ENCODE results near the gene TTBK2.
"Not testable (repeated sequence)": the region's sequence is repeated elsewhere in the genome, so short reads cannot be mapped to it uniquely, and the experiment has no call there.

Gene TTBK2

GRCh38 chr15:42903388-42904324 lies 16.9 kb downstream of the TTBK2 start:
- no peak for DNase-seq

GRCh38 chr15:42893911-42894310 lies 26.7 kb downstream of the TTBK2 start:
- not testable (repeated sequence) for DNase-seq

GRCh38 chr15:42891569-42891968 lies 29.0 kb downstream of the TTBK2 start:
- no peak for DNase-seq

GRCh38 chr15:42890161-42890913 lies 30.2 kb downstream of the TTBK2 start:
- no peak for DNase-seq

GRCh38 chr15:42887384-42887783 lies 33.2 kb downstream of the TTBK2 start:
- not testable (repeated sequence) for DNase-seq

- no peak for DNase-seq
These were observed 40.5 kb downstream of the TTBK2 start for GRCh38 chr15:42880121-42880520.

DNA sequence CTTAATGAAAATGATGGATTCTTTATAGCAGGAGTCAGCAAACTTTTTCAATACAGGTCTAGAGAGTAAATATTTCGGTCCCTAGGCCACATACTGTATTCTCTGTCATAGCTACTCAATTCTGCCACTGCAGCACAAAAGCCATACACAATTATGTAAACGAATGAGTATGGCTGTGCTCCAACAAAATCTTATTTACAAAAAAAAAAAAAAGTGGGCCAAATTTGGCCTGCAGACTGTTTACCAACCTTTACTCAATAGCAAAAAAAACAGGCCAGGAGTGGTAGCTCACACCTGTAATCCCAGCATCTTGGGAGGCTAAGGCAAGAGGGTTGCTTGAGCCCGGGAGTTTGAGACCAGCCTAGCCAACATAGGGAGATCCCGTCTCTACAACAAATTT lies 41.1 kb downstream of the TTBK2 start:
- DNase-seq: no peak

DNA sequence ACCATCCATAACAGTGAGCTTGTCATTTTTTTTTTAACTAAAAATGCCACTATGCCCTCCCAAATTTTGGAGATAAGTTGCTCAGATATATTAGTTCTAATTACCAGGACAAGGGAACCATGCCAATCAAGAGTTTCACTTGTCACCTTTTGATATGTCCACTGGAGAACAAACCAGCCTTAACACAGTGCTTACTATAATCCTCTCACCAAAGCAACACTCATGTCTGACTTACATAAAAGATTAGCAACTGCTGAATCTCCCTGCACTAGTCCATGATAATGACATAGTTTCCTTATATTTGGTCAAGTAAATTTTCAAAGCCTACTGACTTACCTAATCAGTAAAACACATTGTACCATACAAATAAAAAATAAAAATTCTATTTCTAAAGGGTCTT lies 44.4 kb downstream of the TTBK2 start:
- DNase-seq: no peak

DNA sequence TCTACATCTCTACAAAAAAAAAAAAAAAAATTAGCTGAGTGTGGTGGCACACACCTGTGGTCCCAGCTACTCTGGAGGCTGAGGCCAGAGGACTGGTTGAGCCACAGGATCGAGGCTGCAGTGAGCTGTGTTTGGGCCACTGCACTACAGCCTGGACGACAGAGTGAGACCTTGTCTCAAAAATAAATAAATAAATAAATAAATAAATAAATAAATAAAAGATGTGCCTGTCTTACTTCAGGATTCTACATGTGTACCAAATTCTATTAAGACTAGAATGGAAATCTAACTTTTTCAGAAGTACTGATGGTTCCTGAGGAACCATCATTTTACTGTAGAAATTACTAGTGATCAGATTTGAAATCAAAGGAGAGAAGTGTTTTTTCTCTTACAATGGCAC lies 51.9 kb downstream of the TTBK2 start:
- DNase-seq: no peak

DNA sequence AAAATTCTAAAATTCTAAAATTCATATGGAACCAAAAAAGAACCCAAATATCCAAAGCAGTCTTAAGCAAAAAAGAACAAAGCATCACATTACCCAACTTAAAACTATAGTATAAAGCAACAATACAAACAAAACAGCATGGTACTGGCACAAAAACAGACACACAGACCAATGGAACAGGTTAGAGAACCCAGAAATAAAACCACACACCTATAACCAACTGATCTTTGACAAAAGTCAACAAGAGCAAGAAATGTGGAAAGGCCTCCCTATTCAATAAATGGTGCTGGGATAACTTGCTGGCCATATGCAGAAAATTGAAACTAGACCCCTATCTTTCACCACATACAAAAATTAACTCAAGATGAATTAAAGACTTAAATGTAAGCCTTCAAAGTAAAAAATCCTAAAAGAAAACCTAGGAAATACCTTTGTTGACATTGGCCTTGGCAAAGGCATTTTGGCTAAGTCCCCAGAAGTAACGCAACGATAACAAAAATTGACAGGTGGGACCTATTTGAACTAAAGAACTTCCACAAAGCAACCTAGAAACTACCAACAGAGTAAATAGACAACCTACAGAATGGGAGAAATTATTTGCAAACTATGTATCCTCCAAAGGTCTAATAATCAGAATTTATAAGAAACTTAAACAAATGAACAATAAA lies 56.9 kb downstream of the TTBK2 start:
- no peak for DNase-seq

GRCh38 chr15:42858999-42859789 lies 61.4 kb downstream of the TTBK2 start:
- DNase-seq: no peak

GRCh38 chr15:42858540-42858939 lies 62.0 kb downstream of the TTBK2 start:
- no peak for DNase-seq

DNA sequence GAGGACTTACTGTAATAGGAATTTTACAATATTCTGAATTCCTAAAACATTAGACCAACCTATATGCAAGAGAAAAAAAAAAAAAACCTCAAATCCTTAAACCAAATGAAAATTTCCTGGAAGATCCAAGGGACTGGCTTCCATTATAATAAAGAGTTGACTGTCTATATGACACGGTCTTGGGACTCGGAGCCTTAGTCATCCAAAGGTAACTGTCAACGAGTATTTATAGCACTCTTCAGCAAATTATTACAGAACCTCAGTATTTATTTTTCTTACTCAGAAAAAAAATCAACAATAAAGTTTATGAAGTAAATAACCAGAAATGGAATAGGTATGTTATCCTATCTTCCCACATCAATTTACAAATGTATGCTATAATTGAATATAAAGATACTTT lies 66.0 kb downstream of the TTBK2 start:
- no peak for DNase-seq

- no peak for DNase-seq
These were observed 70.7 kb downstream of the TTBK2 start for GRCh38 chr15:42849836-42850235.

GRCh38 chr15:42848846-42849245 lies 71.7 kb downstream of the TTBK2 start:
- DNase-seq: no peak

- no peak for DNase-seq
These were observed 73.9 kb downstream of the TTBK2 start for GRCh38 chr15:42846647-42847046.

GRCh38 chr15:42845581-42845980 lies 75.0 kb downstream of the TTBK2 start:
- DNase-seq: no peak

GRCh38 chr15:42843699-42844098 lies 76.9 kb downstream of the TTBK2 start:
- DNase-seq: no peak

DNA sequence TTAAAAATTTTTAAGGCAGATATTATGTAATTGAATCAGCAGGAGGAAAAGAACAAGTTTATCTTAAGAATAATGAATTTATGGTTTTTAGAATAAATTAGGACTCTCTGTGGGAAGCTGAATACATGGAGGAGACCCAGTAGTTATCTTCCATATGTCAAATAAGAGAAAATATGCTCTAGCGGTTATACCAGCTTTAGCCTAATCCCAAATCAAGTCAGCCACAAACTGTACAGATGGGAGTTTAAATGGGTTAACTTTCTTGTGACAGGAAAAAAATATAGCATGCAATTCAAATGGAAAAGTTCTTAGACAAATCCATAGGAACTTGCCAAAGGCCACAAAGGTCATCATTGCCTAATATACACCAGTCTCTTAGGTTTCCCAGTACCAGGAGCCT lies 84.3 kb downstream of the TTBK2 start:
- no peak for DNase-seq

DNA sequence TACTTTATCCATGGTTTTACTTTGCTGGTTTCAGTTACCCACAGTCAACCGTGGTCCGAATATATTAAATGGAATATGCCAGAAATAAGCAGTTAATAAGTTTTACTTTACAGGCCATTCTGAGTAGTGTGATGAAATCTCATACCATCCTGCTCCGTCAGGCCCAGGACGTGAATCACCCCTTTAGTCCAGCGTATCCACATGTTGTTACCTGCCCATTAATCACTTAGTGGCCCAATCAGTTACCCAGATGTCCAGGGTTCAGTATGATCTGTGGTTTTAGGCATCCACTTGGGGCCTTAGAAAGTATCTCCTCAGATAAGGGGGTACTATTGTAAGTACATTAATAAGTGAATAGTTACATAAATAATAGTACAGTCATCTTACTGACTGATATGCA lies 88.0 kb downstream of the TTBK2 start:
- DNase-seq: no peak

DNA sequence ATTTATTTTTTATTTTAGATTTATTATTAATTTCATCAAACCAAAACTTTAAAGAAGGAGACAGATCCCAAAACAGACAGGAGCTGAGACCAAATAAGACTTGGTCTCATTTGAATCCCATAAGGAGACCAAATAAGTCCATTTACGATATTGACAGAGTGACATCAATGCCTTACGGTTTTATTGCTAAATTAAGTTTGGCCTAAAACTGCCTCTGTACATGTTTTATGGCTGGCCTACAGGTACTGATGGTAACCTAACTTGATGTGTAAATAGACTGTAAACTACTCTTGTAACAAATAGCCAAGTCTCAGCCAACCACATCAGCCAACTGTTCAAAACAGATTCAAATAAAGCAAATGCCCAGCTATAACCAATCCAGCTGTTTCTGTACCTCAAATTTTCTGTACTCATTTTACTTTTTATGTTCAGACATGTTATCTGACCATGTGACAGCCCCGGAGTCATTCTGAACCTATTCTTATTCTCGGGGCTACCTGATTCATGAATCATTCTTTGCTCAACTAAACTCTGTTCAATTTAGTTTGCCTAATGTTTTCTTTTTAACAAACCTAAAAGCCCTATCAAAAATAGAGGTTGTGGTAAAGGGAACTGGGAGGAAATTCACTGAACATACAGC lies 94.2 kb downstream of the TTBK2 start:
- no peak for DNase-seq

GRCh38 chr15:42825599-42825998 lies 95.0 kb downstream of the TTBK2 start:
- no peak for DNase-seq
